MV-4-11 (cell line): Measurements from ENCODE around the gene PACRG.
"Not testable (repeated sequence)": the region's sequence is repeated elsewhere in the genome, so short reads cannot be mapped to it uniquely, and the experiment has no call there.

Source experiments
- DNase-seq: peaks from one replicate; lab custom pipeline; 2025; lab: John Stamatoyannopoulos, UW

The PACRG gene

DNA sequence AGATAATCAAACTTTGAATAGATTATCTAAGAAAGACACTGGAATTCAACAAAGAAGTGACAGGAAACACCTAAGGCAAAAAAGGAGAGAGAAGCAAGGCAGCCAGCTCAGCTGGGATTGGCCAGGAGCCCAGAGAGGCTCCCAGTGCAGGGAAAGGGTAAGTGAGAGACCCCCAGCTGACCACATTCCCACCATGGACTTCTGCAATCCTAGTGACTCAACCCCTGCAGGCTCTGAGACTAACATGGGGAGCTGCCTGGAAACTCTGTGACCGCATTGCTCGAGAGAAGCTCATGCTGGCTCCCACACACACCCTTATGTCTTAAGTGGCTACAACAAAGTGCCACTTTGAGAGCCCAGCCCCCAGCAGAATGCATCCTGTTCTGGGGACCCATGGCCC is 215.1 kb downstream of the PACRG start:
- no peak for DNase-seq

DNA sequence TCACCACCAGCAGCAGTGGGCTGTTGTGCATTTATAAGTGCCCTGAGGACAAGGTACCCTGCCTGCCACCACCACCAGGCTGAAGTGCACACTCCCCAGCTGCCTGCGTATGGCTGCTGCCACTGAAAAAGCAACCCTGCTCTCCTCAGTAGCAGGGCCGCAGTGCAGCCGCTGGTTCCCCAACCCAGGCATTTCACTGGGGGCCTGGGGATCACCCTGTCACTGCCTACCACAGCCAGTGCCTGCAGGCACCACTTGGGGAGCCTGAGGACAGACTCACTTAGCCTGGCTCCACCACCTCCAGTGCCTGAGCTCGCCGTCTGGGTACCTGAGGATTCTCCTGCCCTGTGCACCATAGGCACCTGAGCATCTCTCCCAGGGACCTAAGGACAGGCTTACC is 215.6 kb downstream of the PACRG start:
- no peak for DNase-seq

DNA sequence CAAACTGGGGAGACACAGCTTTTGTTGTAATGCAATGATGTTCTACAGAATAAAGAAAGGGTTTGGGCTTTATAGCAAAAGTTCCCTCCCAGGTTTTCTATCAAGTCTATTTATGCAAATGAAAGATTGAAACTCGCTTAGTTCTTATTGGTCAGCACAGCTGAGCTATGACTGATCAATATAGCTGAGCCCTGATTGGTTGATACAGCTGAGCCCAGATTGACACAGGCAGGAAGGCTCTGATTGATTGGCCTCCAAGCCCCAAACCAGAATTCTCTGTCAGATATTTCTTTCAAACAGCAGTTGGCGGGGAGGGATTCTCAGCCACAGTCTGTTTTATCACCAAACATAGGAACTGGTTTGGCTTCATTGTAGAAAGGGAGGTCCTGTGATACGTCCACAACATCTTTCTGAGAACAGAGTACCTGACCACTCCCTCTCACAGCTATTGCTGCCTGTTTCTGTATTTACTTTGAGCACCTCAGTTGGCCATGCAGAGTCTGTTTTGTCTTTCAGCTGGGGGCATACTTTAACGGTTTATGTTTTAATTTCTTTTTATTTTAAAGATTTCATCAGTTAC is 223.5 kb downstream of the PACRG start:
- DNase-seq = no peak

DNA sequence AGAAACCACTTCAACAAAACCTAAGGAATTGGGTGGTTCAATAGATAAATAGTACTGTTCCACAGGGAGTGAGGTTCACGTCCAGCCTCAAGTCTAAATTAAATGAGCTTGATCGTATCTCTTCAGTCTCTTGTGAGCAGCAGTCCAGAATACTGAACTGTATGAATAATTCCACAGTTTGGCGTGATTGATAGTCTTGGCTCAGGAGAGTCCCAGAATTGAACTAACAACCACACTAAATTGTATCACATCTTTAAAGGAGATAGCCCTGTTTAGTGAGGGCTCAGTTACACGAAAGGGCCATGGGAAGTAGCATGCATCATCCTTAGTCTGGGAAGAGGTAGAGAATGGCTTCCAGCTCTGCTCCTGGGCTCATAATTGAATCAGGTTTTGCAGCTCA is 224.6 kb downstream of the PACRG start:
- DNase-seq = no peak

DNA sequence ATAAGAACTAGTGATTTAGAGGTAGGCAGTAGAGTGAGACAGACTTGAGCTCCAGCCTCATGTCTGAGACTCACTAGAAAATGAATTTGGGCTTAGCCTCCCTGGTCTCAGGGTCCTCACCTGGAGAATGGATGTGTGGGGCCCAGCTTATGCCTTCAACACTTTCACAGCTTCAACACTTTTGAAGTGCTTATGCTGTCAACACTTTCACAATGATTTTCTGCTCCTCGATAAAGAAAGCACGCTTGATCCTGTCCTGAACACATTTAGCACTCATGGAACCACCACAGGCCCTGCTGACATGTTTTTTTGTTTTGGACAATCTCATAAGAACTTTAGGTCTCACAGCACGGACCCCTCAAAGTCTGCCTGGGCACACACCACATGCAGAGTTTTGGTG is 229.3 kb downstream of the PACRG start:
- no peak for DNase-seq

DNA sequence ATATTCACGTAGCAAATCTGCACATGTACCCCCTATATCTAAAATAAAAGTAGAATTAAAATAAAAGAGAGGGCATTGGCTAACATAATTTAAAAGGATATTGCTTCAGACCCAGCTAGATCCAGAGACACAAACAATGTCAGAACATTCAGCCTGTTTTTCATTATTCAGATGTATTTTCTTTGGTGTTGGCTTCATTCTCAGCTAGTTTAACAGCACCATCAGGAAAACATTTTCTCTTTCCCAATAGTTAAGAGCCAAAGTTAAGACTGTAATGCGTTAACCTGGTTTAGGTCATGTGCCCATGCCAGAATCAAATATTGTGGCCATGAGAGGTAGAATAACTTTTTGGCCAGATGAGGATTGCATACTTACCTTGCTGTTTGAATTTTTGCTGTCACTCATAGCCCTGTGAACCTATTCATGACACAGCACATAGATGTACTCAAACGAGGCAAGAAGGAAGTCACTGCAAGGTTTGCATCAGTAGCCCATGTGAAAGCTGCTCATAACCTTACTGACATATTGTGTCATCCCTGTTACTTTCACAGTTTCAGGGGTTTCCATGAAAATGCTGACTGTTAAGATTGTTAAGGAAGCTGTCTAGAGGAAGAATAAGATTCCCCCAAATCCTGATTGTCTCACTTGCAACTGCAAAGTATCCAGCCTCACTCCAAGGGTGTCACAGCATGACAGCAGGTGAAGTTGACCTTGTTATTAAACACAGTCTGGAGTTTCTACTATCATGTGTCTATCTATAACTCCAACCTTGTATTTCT is 233.1 kb downstream of the PACRG start:
- no peak for DNase-seq

DNA sequence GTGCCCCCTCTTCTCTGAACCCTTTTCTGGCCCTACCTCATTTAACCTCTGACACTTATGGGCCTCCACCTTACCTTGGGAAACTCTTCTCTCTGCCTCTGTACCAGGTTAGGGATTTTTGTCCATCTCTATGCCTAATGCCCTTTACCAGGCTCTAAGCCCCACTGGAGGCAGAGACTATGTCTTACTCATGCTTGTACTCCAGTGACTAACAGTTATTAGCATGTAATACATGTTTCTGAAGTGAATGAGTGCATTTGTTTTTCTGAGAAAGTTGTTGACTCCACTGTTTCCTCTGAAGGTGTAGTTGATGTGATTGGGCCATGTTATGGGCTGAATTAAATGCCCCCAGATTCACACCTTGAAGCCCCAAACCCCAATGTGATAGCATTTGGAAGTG is 234.3 kb downstream of the PACRG start:
- no peak for DNase-seq

DNA sequence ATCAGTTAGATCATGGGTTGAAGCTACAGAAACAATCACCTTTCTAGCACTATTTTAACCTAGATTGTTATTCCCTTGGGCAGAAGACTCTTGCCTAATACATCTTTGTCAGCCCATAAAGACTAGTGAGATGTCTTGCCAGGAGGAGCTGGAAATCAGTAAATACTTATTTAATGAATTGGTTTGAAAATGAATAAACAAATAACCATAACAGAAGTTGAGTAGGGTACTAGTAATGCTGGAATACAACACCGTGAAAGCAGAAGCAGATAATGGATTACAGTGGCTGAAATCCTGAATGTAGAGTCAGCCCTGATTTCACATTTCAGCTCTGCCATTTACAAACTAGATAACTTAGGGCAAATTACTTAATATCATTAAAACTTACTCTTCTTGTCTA is 236.1 kb downstream of the PACRG start:
- DNase-seq = no peak

DNA sequence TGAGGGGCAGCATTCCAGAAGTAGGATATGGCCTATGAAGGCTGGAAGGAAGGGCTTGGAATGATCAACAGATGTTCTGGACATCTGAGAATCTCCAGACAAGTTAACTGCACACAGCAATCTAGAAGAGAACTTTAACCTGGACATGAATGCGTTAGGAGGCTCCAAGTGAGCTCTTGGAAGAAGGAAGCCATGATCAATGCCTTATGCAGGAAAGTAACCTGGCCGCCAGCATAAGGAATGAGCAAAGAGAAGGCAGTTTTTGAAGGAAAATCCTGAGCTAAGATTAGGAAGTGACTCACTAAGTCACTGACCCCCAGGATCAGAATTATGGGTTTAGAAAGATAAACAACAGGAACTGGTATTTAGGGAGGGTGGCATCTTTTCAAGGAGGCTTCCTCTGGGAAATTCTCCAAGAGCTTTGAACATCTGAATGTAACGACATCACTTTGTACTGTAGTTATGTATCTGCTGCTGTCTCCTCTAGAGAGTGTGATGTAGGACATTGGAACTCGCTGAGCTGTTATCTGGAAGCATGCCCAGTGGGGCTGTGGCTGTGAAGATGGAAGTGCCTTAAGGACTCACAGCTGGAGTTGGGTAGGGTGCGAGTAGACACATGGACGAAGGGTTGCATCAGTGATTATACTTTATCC is 236.8 kb downstream of the PACRG start:
- DNase-seq = no peak

DNA sequence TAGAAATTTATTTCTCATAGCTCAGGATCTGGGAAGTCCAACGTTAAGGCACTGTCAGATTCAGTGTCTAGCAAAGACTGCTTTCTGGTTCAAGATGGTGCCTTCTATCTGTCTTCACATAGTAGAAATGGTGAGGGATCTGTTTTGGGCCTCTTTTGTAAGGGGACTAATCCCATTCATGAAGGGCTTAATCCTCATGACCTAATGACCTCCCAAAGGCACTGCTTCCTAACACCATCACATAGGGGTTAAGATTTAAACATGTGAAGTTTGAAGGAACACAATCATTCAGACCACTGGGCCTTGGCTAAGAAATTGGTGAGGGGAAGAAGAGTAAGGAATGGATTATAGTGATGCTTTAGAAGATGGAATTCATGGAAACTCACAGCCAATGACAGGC is 237.6 kb downstream of the PACRG start:
- no peak for DNase-seq

DNA sequence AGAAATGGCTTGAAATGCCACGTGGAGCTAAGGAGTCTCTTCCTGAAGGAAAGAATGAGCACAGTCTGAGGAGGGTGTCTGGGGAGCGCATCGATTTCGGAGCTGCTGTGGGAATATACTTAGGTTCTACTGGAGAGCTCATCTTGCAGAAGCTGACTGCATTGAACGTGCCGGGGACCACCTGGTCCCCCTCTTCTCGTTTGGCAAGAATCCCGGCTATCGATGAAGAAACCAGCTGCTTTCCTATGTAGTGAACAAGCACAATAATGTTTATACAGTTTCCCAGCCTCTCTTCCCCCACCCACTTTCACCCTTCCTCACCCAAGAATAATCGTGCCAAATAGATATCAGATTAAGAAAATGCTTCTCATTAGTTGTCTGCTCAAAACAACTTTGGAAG is 242.5 kb downstream of the PACRG start:
- DNase-seq = no peak

DNA sequence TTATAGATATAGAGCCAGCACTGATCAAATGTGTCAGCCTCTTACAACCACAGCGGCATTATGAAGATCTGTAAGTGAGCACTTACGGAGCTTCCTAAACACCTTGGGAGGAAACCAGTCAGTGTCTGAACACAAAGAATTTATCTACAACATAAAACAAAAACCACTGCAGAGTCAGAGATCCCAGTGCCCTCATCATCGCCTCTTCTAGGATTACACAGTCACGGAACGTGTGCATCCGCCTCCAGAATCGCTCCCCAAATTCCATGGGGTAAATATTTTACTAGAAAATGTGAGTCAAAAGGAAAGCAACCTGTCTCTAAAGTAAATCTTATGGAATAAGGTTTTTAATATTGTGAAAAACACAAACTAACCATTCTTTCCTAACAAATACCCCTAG is 243.6 kb downstream of the PACRG start:
- DNase-seq = no peak

DNA sequence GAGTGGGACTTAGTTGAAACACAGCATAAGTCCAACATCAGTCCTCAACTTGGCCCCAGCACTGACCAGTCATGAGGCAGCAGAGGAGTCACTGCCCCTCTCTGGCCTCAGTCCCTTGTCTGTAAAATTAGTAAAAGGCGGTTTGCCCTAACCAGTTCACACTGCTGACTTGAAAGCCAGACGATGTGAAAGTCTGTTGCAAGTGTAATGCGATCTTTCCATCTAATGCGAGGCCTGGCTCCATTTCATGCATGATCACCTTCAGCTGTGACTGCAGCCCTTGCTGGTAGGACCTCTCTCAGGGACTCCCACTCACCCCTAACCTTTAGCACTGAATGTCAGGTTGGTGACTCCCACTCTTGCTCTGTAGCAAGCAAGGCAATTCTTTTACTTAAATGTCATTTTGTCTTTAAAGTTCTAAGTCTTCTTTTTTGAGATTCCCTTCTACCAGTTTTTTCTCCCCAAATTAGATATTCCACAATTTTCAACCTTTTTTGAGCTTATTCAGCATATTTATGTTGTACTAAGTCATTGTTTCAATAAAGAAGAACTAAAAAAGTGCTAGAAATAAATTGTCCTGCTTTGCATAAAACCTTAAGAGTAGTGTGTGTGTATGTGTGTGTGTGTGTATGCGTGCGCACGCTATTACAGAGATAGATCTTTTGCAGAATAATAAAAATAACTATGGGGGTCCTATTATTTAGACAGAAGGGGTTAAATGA is 245.5 kb downstream of the PACRG start:
- no peak for DNase-seq

DNA sequence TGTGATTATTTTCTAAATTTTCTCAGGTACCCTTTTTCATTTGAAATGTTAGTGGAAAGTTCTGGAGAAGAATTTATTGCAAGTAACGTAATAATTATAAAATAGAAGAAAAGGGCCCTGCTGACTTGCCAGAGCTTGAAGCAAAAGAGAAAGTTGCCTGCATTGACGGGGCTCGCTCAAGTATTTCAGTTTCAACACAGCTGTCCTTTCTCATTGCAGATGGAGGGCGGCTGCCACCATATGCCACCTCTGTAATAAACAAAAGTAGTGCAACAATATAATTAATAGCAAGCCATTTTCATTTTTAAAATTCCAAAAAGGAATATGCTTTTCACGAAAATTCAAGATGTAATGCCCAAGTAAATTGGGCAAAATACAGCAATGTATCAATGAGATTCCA is 246.2 kb downstream of the PACRG start:
- DNase-seq = no peak

DNA sequence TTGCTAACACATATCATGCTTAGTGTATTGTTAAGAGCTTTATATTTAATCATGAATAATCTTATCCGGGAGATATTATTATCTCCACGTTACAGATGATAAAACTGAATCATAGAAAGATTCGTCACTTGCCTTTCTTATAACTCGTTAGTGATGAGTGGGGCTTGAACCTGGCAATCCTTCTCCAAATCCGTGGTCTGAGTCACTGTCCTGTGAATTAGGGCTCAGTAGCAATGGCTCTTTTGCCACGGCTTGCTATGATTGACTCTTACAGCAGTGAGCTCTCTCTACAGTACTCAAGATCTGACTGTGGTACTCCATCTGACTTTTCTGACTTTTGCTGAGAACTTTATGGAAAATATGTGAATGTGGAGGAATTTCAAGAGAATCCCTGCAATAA is 246.9 kb downstream of the PACRG start:
- no peak for DNase-seq

DNA sequence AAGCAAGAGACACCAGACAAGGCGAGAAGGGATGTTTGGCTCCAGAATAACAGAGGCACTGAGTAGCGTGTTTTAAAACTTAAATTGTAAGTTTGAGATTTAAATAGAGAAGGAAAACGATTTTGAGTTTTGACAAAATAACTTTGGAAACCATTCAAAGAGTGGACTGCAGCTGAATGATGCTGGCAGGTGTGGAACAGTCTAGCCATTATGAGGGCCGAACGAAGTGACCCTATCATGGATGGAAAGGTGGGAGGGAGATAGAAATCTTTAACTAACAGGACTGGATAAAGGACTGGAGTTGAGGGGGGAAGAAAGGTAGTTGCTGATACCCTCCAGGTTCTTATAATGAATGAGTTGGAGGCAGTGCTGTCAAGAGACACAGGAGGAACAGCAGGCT is 248.4 kb downstream of the PACRG start:
- no peak for DNase-seq

DNA sequence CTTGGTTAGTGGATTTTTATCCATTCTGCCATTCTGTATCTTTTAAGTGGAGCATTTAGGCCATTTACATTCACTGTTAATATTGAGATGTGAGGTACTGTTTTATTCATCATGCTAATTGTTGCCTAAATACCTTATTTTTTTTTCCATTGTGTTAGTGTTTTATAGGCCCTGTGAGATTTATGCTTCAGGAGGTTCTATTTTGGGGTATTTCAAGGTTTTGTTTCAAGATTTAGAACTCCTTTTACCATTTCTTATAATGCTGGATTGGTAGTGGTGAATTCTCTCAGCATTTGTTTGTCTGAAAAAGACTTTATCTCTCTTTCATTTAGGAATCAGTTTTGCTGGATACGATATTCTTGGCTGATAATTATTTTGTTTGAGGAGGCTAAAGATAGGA is 255.5 kb downstream of the PACRG start:
- not testable (repeated sequence) for DNase-seq

DNA sequence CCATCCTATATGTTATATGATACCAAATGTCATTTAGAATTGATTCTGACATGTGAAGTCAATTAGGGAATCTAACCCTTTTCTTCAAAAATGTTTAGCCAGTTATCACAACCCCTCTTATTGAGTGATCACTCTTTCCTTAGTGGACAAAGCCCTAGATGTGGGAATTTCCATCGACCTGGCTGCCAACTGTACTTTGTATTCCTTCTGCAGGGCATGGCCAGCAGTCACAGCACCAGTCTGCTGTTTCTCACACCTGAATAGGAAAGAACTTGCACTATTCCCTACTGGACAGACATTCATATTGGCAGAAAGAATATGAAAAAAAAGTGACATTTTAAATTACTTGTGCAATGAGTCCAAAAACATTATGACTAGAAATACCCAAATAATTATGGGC is 271.0 kb downstream of the PACRG start:
- DNase-seq = no peak

DNA sequence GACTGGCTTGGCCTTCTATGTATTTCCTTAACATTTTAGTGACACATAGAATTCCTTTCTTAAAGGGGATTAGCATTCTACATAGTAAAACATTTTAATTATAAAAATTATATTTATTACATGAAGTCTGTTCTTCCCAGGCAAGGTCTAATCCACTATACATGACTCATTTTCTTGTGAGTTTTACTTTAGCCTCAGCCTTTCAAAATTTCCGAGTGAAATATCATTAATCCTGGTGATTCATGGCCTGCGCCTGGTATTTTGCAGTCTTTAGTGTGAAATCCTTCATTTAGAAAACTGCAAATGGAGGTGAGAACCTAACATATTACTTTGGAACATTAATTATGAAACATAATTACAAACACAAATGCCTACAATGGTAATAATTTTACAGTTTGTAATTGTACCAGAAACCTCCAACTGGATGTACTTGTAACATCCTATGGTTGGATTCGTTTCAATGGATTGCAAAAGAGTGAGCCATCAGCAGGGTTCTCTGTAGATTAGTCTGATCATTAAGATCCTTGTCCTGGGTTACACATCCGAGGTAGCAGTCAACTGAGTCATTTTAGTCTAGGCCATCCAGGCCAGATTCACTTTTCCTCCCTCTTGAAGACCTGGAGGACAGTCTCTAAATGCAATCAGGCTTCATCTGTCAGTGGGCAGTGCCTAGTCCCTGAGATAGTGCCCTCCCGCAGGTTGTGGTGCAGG is 272.0 kb downstream of the PACRG start:
- DNase-seq = no peak

DNA sequence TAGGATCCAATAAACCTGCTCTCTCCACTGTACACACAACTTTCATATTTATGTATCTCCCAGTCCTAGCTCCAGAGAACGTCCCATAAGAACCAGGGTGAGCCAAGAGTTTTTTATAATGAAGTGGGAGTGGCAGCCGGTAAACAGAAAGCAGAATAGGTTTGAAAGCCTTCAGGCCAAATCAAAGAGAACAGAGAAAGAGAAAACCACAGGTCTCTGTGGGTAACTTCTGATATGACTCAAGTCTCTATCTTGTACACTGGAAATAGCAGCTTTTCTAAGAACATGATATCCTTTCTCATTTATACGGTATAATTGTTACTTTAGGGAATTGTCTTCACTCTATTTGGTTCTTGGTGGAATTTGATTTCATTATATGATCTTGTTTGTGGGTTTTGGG is 273.6 kb downstream of the PACRG start:
- peak; percentile 54 for DNase-seq

DNA sequence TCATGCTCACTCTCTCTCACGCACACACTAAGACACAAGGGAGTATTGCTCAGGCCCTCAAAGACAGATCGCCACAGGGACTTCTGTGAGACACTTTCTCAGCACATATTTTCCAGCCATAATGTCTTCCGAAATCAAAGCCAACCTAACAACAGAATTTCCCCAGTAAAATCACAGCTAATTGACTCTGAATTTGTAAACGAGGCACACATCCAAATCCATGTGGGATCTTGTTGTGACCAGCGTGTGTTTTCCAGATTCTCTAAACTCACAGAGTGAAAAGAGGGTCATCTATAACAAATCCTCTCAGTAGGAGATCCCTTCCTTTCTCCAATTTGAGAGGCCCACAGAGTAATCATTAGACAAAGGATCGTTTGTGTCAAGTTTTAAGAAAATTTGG is 280.4 kb downstream of the PACRG start:
- DNase-seq = no peak

DNA sequence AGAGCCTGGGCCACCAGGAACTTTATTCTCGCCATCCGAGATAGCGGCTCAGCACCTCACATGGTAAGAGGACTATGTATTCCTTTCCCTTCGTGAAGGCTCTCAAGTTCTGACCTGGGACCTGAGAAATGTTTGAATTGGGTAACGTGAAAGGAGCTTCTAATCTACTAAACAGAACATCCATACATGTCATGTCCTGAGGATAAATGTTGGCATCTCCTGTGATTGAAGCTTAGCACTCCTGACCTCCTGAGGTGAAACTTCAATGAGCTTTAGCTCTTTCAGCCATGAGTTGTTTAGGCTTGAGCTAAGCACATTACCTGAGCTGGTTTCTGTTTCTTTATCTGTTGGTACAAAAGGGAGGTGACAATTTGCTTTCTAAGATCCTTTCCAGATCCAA is 280.9 kb downstream of the PACRG start:
- DNase-seq = no peak
